Measurements from ENCODE around the gene TANC1. TPM values are rescaled to one million over a fixed set of nuclear protein-coding genes. Genes with fewer than 3 reads are reported as not detected.
A peak's percentile ranks its signal among the peaks of the same experiment; 100 is the strongest.

Gene TANC1
- total RNA-seq, 1 donor from 2014 or later, result 45.0 TPM

GRCh38 chr2:159054032-159054334, 85.5 kb downstream of the TANC1 start:
- no peak overlapping the region for H2AFZ ChIP-seq (ENCODE audit: low read depth, low read length)
- TF ChIP-seq CTCF (IDR thresholded peaks at IDR 0.05; ENCODE audit: insufficient read depth, low read depth, low read length) (no peak), EZH2 (IDR thresholded peaks at IDR 0.05; ENCODE audit: insufficient read depth, low read length) (no peak)
- Mint-ChIP-seq H3K36me3 (ENCODE audit: low read depth, unreplicated experiment) (peaks cover 13% of the 10 kb centered on the region), H3K27me3 (ENCODE audit: low read depth, unreplicated experiment) (no peaks in the 10 kb centered on the region), H3K4me1 (ENCODE audit: low read depth, unreplicated experiment) (peaks cover 31% of the 10 kb centered on the region), H3K27ac (ENCODE audit: unreplicated experiment) (no peak overlapping the region), H3K9me3 (ENCODE audit: unreplicated experiment) (no peaks in the 10 kb centered on the region), H3K4me3 (ENCODE audit: unreplicated experiment) (no peak overlapping the region)
- FAIRE-seq (no peak), DNase-seq (ENCODE audit: low read depth) (no peak)
- H3K4me3 ChIP-seq (ENCODE audit: insufficient read depth, low read depth, low read length), result no peak overlapping the region
- H3K4me2 ChIP-seq (ENCODE audit: low read length), result no peak overlapping the region
- peaks cover 12% of the 10 kb centered on the region for H3K4me1 ChIP-seq (ENCODE audit: insufficient read depth, low read length)
- H3K36me3 ChIP-seq (ENCODE audit: insufficient read depth, low read length), result no peaks in the 10 kb centered on the region
- peaks cover 89% of the 10 kb centered on the region for H3K79me2 ChIP-seq (ENCODE audit: insufficient read depth, low read length)
- H3K9me3 ChIP-seq (ENCODE audit: insufficient read depth, low read depth, low read length), result no peaks in the 10 kb centered on the region
- H3K27me3 ChIP-seq (ENCODE audit: insufficient read depth, low read length), result no peaks in the 10 kb centered on the region
- H3K9ac ChIP-seq (ENCODE audit: low read length), result peak overlapping the region; percentile 21
- peak overlapping the region; percentile 53 for H3K27ac ChIP-seq (ENCODE audit: low read depth, low read length)
- peaks cover 23% of the 10 kb centered on the region for H4K20me1 ChIP-seq (ENCODE audit: insufficient read depth, low read length)

GRCh38 chr2:159054985-159055384, 86.5 kb downstream of the TANC1 start:
- Histone ChIP-seq H3K4me1 (ENCODE audit: insufficient read depth, low read length) (peaks cover 12% of the 10 kb centered on the region), H3K79me2 (ENCODE audit: insufficient read depth, low read length) (peaks cover 86% of the 10 kb centered on the region), H3K27ac (ENCODE audit: low read depth, low read length) (no peak overlapping the region), H3K4me2 (ENCODE audit: low read length) (no peak overlapping the region), H2AFZ (ENCODE audit: low read depth, low read length) (no peak overlapping the region), H3K4me3 (ENCODE audit: insufficient read depth, low read depth, low read length) (no peak overlapping the region), H3K9me3 (ENCODE audit: insufficient read depth, low read depth, low read length) (no peaks in the 10 kb centered on the region), H3K9ac (ENCODE audit: low read length) (no peak overlapping the region), H4K20me1 (ENCODE audit: insufficient read depth, low read length) (peaks cover 28% of the 10 kb centered on the region), H3K36me3 (ENCODE audit: insufficient read depth, low read length) (no peaks in the 10 kb centered on the region), H3K27me3 (ENCODE audit: insufficient read depth, low read length) (no peaks in the 10 kb centered on the region)
- H3K27me3 Mint-ChIP-seq (ENCODE audit: low read depth, unreplicated experiment), result no peaks in the 10 kb centered on the region
- TF ChIP-seq EZH2 (IDR thresholded peaks at IDR 0.05; ENCODE audit: insufficient read depth, low read length) (no peak), CTCF (IDR thresholded peaks at IDR 0.05; ENCODE audit: insufficient read depth, low read depth, low read length) (no peak)
- no peak overlapping the region for H3K4me3 Mint-ChIP-seq (ENCODE audit: unreplicated experiment)
- peaks cover 34% of the 10 kb centered on the region for H3K4me1 Mint-ChIP-seq (ENCODE audit: low read depth, unreplicated experiment)
- no peak overlapping the region for H3K27ac Mint-ChIP-seq (ENCODE audit: unreplicated experiment)
- no peaks in the 10 kb centered on the region for H3K9me3 Mint-ChIP-seq (ENCODE audit: unreplicated experiment)
- DNase-seq (ENCODE audit: low read depth) (no peak), FAIRE-seq (no peak)
- H3K36me3 Mint-ChIP-seq (ENCODE audit: low read depth, unreplicated experiment), result peaks cover 6% of the 10 kb centered on the region

GRCh38 chr2:159060518-159060917, 92.1 kb downstream of the TANC1 start:
- no peaks in the 10 kb centered on the region for H3K9me3 ChIP-seq (ENCODE audit: insufficient read depth, low read depth, low read length)
- no peak overlapping the region for H3K4me3 ChIP-seq (ENCODE audit: insufficient read depth, low read depth, low read length)
- TF ChIP-seq EZH2 (IDR thresholded peaks at IDR 0.05; ENCODE audit: insufficient read depth, low read length), result no peak
- no peak for TF ChIP-seq CTCF (IDR thresholded peaks at IDR 0.05; ENCODE audit: insufficient read depth, low read depth, low read length)
- H3K9ac ChIP-seq (ENCODE audit: low read length), result no peak overlapping the region
- H3K36me3 ChIP-seq (ENCODE audit: insufficient read depth, low read length), result peaks cover 3% of the 10 kb centered on the region
- H2AFZ ChIP-seq (ENCODE audit: low read depth, low read length), result no peak overlapping the region
- Mint-ChIP-seq H3K27me3 (ENCODE audit: low read depth, unreplicated experiment) (no peaks in the 10 kb centered on the region), H3K27ac (ENCODE audit: unreplicated experiment) (no peak overlapping the region), H3K4me1 (ENCODE audit: low read depth, unreplicated experiment) (peaks cover 32% of the 10 kb centered on the region), H3K36me3 (ENCODE audit: low read depth, unreplicated experiment) (peaks cover 5% of the 10 kb centered on the region), H3K4me3 (ENCODE audit: unreplicated experiment) (no peak overlapping the region), H3K9me3 (ENCODE audit: unreplicated experiment) (no peaks in the 10 kb centered on the region)
- no peak overlapping the region for H3K4me2 ChIP-seq (ENCODE audit: low read length)
- peaks cover 16% of the 10 kb centered on the region for H3K4me1 ChIP-seq (ENCODE audit: insufficient read depth, low read length)
- H3K79me2 ChIP-seq (ENCODE audit: insufficient read depth, low read length), result peaks cover 81% of the 10 kb centered on the region
- FAIRE-seq (no peak), DNase-seq (ENCODE audit: low read depth) (no peak)
- H3K27ac ChIP-seq (ENCODE audit: low read depth, low read length), result no peak overlapping the region
- H4K20me1 ChIP-seq (ENCODE audit: insufficient read depth, low read length), result peaks cover 20% of the 10 kb centered on the region
- H3K27me3 ChIP-seq (ENCODE audit: insufficient read depth, low read length), result no peaks in the 10 kb centered on the region

Measured in astrocyte (in vitro differentiated cells and primary cell).